NCI-H1417 treated with DMSO at 0.1 percent for 48 hours (cell line): ENCODE data around the gene AMBRA1.

Source experiments
- DNase-seq: peaks from one replicate; lab custom pipeline; 2025; lab: John Stamatoyannopoulos, UW

AMBRA1 gene

GRCh38 chr11:46574656-46575055, 19.2 kb downstream of the AMBRA1 start:
- DNase-seq, result no peak

GRCh38 chr11:46570790-46571398, 22.9 kb downstream of the AMBRA1 start:
- no peak for DNase-seq

GRCh38 chr11:46565232-46565840, 28.5 kb downstream of the AMBRA1 start:
- no peak for DNase-seq

- DNase-seq, result no peak
Observed at GRCh38 chr11:46564459-46564858, 29.4 kb downstream of the AMBRA1 start.

GRCh38 chr11:46562527-46562926, 31.3 kb downstream of the AMBRA1 start:
- DNase-seq, result no peak

GRCh38 chr11:46560300-46560991, 33.4 kb downstream of the AMBRA1 start:
- DNase-seq, result no peak

- no peak for DNase-seq
Observed at GRCh38 chr11:46559815-46560214, 34.0 kb downstream of the AMBRA1 start.

GRCh38 chr11:46557684-46558151, 36.1 kb downstream of the AMBRA1 start:
- no peak for DNase-seq

- no peak for DNase-seq
Observed at GRCh38 chr11:46555267-46556054, 38.4 kb downstream of the AMBRA1 start.

- DNase-seq, result no peak
Observed at GRCh38 chr11:46554213-46555147, 39.3 kb downstream of the AMBRA1 start.

- DNase-seq, result no peak
Observed at GRCh38 chr11:46553814-46554212, 40.0 kb downstream of the AMBRA1 start.

GRCh38 chr11:46551261-46551660, 42.6 kb downstream of the AMBRA1 start:
- DNase-seq, result no peak

- no peak for DNase-seq
Observed at GRCh38 chr11:46547579-46547978, 46.2 kb downstream of the AMBRA1 start.

GRCh38 chr11:46543564-46543963, 50.3 kb downstream of the AMBRA1 start:
- DNase-seq, result no peak

- DNase-seq, result no peak
Observed at GRCh38 chr11:46541593-46542371, 52.0 kb downstream of the AMBRA1 start.

GRCh38 chr11:46540807-46541206, 53.0 kb downstream of the AMBRA1 start:
- DNase-seq, result no peak

GRCh38 chr11:46537537-46538295, 56.1 kb downstream of the AMBRA1 start:
- peak; percentile 60 for DNase-seq

- no peak for DNase-seq
Observed at GRCh38 chr11:46537121-46537520, 56.7 kb downstream of the AMBRA1 start.

GRCh38 chr11:46535688-46536087, 58.1 kb downstream of the AMBRA1 start:
- DNase-seq, result no peak

GRCh38 chr11:46534711-46535110, 59.1 kb downstream of the AMBRA1 start:
- DNase-seq, result no peak
